ENCODE results near the gene SH3PXD2A.

SH3PXD2A gene

GRCh38 chr10:103557455-103557854, 297.9 kb downstream of the SH3PXD2A start:
- in situ Hi-C loops (cut with MboI; ENCODE audit: low sequenced_read_pairs), result no loop called here
- no peak overlapping the region for H3K4me3 ChIP-seq
- H3K9me3 ChIP-seq, result no peaks in the 10 kb centered on the region
- no peaks in the 10 kb centered on the region for H3K36me3 ChIP-seq (replicated peaks)
- no peak for DNase-seq (ENCODE audit: low spot score in 2 of 2)
- H3K27me3 ChIP-seq (ENCODE audit: low read depth), result no peaks in the 10 kb centered on the region
- no peaks in the 10 kb centered on the region for H3K4me1 ChIP-seq

DNA sequence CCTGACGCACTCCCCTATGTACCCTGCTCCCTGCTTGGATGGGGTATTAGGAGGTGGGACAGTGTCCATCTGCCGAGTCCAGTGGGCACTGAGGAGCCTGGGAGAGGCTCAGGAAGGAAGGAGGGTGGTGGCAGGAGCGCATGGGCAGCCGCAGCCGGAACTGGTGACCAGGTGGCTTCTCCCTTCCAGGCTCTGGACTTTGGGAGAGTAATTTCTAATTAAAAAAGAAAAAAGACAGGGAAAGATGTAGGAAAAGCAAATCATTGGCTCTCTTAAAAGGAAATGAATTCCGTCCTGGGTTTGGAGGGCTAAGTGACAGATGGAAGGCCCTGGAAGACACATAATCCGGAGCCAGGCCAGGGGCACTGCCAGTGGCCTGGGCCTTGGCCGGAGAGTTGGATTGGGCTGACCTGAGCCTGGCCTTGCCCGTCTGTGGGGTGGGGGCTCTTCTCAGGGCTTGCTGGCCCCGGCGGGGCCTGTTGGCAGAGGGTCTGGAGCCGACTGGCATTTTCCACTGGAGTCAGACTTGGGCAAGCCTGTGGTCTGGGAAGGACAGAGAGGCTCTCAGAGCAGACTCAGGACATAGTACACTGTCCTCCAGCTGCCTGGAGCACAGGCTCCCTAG, 298.9 kb downstream of the SH3PXD2A start:
- in situ Hi-C loops (cut with MboI; ENCODE audit: low sequenced_read_pairs), result no loop called here
- H3K36me3 ChIP-seq (replicated peaks), result no peaks in the 10 kb centered on the region
- no peak overlapping the region for H3K4me3 ChIP-seq
- H3K4me1 ChIP-seq, result no peaks in the 10 kb centered on the region
- no peaks in the 10 kb centered on the region for H3K27me3 ChIP-seq (ENCODE audit: low read depth)
- no peak for DNase-seq (ENCODE audit: low spot score in 2 of 2)
- H3K9me3 ChIP-seq, result no peaks in the 10 kb centered on the region

DNA sequence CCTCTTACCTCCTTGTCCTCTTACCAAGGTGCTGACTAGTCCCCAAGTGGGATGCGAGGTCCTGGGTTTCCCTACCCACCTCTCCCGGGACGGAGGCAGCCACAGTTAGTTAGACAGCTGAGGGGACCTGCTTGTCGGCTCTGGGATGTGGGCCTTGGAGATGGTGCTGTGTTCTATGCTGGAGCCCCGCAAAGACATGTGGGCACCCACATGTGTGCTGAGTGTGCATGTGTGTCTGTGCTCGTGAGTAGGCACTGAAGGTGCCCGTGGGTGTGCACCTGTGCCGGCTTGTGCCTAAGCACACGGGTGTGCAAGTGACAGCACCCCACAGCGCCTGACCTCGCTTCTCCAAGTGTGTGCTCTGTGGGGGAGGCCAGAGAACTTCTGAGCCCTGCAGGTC, 299.7 kb downstream of the SH3PXD2A start:
- in situ Hi-C loops (cut with MboI; ENCODE audit: low sequenced_read_pairs), result no loop called here
- no peaks in the 10 kb centered on the region for H3K36me3 ChIP-seq (replicated peaks)
- H3K4me3 ChIP-seq, result peak overlapping the region; percentile 32
- DNase-seq (ENCODE audit: low spot score in 2 of 2), result no peak
- H3K27me3 ChIP-seq (ENCODE audit: low read depth), result no peaks in the 10 kb centered on the region
- no peaks in the 10 kb centered on the region for H3K4me1 ChIP-seq
- no peaks in the 10 kb centered on the region for H3K9me3 ChIP-seq

DNA sequence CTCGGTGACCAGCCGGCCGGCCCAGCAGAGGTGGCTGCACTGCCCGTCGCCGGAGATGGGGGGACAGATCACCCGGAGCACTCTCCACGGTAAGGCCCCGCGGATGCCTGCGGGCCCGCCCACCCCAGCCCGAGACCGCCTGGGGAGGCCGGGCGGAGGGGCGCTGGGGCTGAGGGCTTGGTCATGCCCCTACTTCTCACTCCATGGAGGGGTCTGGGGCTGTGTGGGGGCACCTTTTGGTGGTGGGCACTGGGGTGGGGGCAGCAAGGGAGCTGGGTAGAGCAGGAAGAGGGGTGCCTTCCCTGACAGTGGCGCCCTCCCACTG, 300.1 kb downstream of the SH3PXD2A start:
- no peaks in the 10 kb centered on the region for H3K27me3 ChIP-seq (ENCODE audit: low read depth)
- no peaks in the 10 kb centered on the region for H3K4me1 ChIP-seq
- H3K36me3 ChIP-seq (replicated peaks), result no peaks in the 10 kb centered on the region
- no peaks in the 10 kb centered on the region for H3K9me3 ChIP-seq
- no peak for DNase-seq (ENCODE audit: low spot score in 2 of 2)
- in situ Hi-C loops (cut with MboI; ENCODE audit: low sequenced_read_pairs), result no loop called here
- peak overlapping the region; percentile 32 for H3K4me3 ChIP-seq

- Histone ChIP-seq H3K9me3 (no peaks in the 10 kb centered on the region), H3K36me3 (replicated peaks) (no peaks in the 10 kb centered on the region), H3K27me3 (ENCODE audit: low read depth) (no peaks in the 10 kb centered on the region), H3K4me1 (no peaks in the 10 kb centered on the region), H3K4me3 (peak overlapping the region; percentile 32)
- in situ Hi-C loops (cut with MboI; ENCODE audit: low sequenced_read_pairs), result no loop called here
- DNase-seq (ENCODE audit: low spot score in 2 of 2), result peak; percentile 62 to 80
Observed at GRCh38 chr10:103554488-103555324, 300.7 kb downstream of the SH3PXD2A start.

DNA sequence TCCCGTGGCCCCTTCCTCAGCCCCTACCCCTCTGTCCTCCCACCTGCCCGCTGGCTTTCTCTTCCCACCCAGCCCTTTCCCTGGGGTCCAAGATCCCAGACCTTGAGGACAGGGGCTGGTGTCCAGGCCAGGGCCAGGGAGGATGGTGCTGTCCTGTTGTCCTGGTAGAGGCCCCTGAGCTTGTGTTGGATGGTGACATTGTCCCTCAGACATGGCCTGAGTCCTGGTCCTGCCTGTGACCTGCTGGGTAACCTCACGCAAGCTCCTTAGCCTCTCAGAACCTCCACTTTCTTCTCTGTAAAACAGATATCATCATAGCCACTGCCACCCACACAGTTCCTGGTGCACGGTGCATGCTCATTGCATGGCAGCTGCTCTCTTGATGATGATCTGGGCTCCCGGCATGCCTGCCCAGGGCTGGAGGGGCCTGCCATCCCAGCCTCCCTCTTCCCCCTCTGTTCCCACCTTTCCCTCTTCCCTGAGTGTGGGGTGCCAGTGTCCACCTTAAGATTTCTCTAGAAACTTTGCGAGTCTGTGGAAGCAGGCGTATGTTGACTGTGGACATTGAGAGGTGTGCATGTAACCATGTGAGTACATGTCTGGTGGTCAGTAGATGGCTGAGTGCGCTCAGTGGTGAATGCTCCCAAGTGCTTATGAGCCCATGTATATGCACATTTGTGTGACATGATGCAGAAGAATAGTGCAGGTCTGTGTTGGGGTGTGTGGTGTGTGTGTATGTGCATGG, 301.5 kb downstream of the SH3PXD2A start:
- no peaks in the 10 kb centered on the region for H3K36me3 ChIP-seq (replicated peaks)
- no peaks in the 10 kb centered on the region for H3K4me1 ChIP-seq
- no peak overlapping the region for H3K4me3 ChIP-seq
- H3K9me3 ChIP-seq, result no peaks in the 10 kb centered on the region
- no peaks in the 10 kb centered on the region for H3K27me3 ChIP-seq (ENCODE audit: low read depth)
- in situ Hi-C loops (cut with MboI; ENCODE audit: low sequenced_read_pairs), result no loop called here
- no peak for DNase-seq (ENCODE audit: low spot score in 2 of 2)

DNA sequence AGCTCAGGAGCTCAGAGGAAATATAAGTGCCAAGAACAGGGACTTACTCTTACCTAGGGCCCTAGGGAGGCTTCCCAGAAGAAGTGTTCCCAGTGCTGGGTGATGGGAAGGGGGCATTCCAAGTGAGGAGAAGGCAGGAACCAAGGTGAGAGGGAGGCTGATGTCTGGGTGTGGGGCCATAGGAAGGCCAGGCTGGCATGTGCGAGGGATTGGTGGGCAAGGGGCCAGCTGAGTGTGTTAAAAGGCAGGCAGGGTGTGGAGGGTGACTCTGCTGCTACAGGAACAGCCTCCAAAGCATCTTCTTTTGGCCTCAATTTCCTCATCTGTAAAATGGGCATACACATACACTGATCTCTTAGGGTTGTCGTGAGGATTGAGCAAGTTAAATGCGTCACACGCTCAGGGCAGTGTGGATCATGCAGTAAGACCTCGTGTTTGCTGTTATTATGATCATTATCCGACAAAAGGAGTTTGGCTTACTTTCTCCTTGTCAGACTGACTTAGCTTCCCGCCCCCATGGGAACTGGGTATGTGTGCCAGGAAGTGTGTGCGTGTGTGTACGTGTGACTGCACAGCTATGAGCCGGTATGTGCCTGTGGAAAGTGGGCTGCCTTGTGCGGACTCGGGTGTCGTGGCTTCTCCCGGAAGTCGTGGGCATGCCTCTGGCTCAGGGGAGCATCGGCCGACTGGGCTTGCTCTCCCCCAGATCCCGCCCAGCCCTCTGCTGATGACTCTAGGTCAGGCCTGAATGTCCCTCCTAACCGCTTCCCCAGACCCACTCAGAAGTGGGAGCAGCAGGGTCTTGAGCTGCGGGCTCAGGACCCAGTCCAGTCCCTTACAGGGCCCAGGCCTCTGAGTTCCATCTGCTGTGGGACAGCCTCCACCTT, 302.3 kb downstream of the SH3PXD2A start:
- in situ Hi-C loops (cut with MboI; ENCODE audit: low sequenced_read_pairs), result no loop called here
- no peak for DNase-seq (ENCODE audit: low spot score in 2 of 2)
- no peaks in the 10 kb centered on the region for H3K27me3 ChIP-seq (ENCODE audit: low read depth)

GRCh38 chr10:103551619-103552602, 303.5 kb downstream of the SH3PXD2A start:
- Histone ChIP-seq H3K27me3 (ENCODE audit: low read depth) (no peaks in the 10 kb centered on the region), H3K4me3 (no peak overlapping the region), H3K36me3 (replicated peaks) (no peaks in the 10 kb centered on the region), H3K9me3 (no peaks in the 10 kb centered on the region), H3K4me1 (no peaks in the 10 kb centered on the region)
- in situ Hi-C loops (cut with MboI; ENCODE audit: low sequenced_read_pairs), result no loop called here
- DNase-seq (ENCODE audit: low spot score in 2 of 2), result no peak

More for the DNA sequence above, 302.3 kb downstream of the SH3PXD2A start:
- Histone ChIP-seq H3K9me3 (no peaks in the 10 kb centered on the region), H3K36me3 (replicated peaks) (no peaks in the 10 kb centered on the region), H3K4me1 (no peaks in the 10 kb centered on the region), H3K4me3 (no peak overlapping the region)

GRCh38 chr10:103550229-103550628, 305.1 kb downstream of the SH3PXD2A start:
- Histone ChIP-seq H3K36me3 (replicated peaks) (no peaks in the 10 kb centered on the region), H3K4me1 (no peaks in the 10 kb centered on the region)
- in situ Hi-C loops (cut with MboI; ENCODE audit: low sequenced_read_pairs), result no loop called here

GRCh38 chr10:103549349-103549685, 306.1 kb downstream of the SH3PXD2A start:
- Histone ChIP-seq H3K4me1 (no peaks in the 10 kb centered on the region), H3K36me3 (replicated peaks) (no peaks in the 10 kb centered on the region), H3K4me3 (no peak overlapping the region), H3K9me3 (no peaks in the 10 kb centered on the region), H3K27me3 (ENCODE audit: low read depth) (no peaks in the 10 kb centered on the region)
- DNase-seq (ENCODE audit: low spot score in 2 of 2), result no peak
- in situ Hi-C loops (cut with MboI; ENCODE audit: low sequenced_read_pairs), result no loop called here

More at GRCh38 chr10:103550229-103550628, 305.1 kb downstream of the SH3PXD2A start:
- Histone ChIP-seq H3K27me3 (ENCODE audit: low read depth) (no peaks in the 10 kb centered on the region), H3K9me3 (no peaks in the 10 kb centered on the region), H3K4me3 (no peak overlapping the region)
- DNase-seq (ENCODE audit: low spot score in 2 of 2), result no peak

GRCh38 chr10:103548581-103549348, 306.6 kb downstream of the SH3PXD2A start:
- Histone ChIP-seq H3K9me3 (no peaks in the 10 kb centered on the region), H3K4me1 (no peaks in the 10 kb centered on the region), H3K27me3 (ENCODE audit: low read depth) (no peaks in the 10 kb centered on the region), H3K36me3 (replicated peaks) (no peaks in the 10 kb centered on the region), H3K4me3 (no peak overlapping the region)
- in situ Hi-C loops (cut with MboI; ENCODE audit: low sequenced_read_pairs), result no loop called here
- no peak for DNase-seq (ENCODE audit: low spot score in 2 of 2)

DNA sequence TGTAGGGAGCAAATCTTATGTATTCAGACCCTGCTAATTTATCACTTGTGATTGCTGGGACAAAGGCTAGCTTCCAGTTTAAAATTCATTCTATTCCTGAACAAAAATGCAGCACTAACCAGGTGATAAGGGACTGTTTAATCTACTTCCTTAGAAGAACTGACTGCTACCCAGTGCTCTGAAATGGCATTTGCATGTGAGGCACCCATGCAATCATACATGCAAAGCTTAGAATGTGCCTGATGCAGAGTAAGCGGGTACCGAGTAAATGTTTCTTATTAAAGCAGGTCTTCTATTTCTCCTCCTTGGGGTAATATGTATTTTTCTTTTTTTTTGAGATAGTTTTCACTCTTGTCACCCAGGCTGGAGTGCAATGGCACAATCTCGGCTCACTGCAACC, 307.4 kb downstream of the SH3PXD2A start:
- H3K36me3 ChIP-seq (replicated peaks), result no peaks in the 10 kb centered on the region
- H3K9me3 ChIP-seq, result no peaks in the 10 kb centered on the region
- H3K4me1 ChIP-seq, result peaks cover 4% of the 10 kb centered on the region
- no peak overlapping the region for H3K4me3 ChIP-seq
- in situ Hi-C loops (cut with MboI; ENCODE audit: low sequenced_read_pairs), result no loop called here
- no peak for DNase-seq (ENCODE audit: low spot score in 2 of 2)
- H3K27me3 ChIP-seq (ENCODE audit: low read depth), result no peaks in the 10 kb centered on the region

Measured in HAP-1 (cell line).